Nephron progenitor cell (in vitro differentiated cells): ENCODE data around the gene DIP2C.

ENCODE experiments used
- DNase-seq: peaks from one replicate; pipeline ENCODE4 v3.0.0; 2021
- H3K27ac Mint-ChIP-seq: 2 replicates; pipeline ENCODE4 v1.8.0; 2021; ENCODE audit warnings: mild to moderate bottlenecking, moderate library complexity, mixed read lengths
- H3K27me3 Mint-ChIP-seq: 2 replicates; pipeline ENCODE4 v1.8.0; 2021; ENCODE audit warnings: mild to moderate bottlenecking, low read depth, mixed read lengths; ENCODE audit not compliant: poor library complexity
- H3K36me3 Mint-ChIP-seq: 2 replicates; pipeline ENCODE4 v1.8.0; 2021; ENCODE audit warnings: low read depth, mixed read lengths
- H3K4me1 Mint-ChIP-seq: 2 replicates; pipeline ENCODE4 v1.8.0; 2021; ENCODE audit warnings: mixed read lengths
- H3K4me3 Mint-ChIP-seq: 2 replicates; pipeline ENCODE4 v1.8.0; 2021; ENCODE audit warnings: mild to moderate bottlenecking, moderate library complexity, mixed read lengths
- H3K9me3 Mint-ChIP-seq: 2 replicates; pipeline ENCODE4 v1.8.0; 2021; ENCODE audit warnings: mild to moderate bottlenecking, moderate library complexity, mixed read lengths
- TF ChIP-seq, protein P1 (sequence below): fragments of 200-600 bp; sonication (generic); IDR thresholded peaks from 2 replicates; pipeline ENCODE4 v1.5.0; 2021; ENCODE audit warnings: antibody characterized with exemption

Gene DIP2C

DNA sequence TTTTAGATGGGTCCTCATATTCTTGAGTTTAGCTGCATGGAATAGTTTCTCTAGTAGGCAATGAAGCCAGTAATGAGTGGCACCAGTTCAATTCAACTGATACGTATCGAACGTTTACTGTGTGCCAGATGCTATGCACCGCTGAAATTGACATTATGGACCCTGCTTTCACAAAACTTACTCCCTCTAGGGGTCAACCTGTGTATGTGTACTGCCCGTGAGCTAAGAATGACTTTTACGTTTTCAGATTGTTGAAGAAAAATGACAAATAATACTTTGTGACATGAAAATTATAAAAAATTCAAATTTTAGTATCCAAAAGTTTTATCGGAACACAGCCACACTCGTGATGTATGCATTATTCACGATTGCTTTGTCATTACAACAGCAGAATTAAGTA lies 458.7 kb downstream of the DIP2C start:
- peaks cover 4% of the 10 kb centered on the region for H3K4me1 Mint-ChIP-seq

DNA sequence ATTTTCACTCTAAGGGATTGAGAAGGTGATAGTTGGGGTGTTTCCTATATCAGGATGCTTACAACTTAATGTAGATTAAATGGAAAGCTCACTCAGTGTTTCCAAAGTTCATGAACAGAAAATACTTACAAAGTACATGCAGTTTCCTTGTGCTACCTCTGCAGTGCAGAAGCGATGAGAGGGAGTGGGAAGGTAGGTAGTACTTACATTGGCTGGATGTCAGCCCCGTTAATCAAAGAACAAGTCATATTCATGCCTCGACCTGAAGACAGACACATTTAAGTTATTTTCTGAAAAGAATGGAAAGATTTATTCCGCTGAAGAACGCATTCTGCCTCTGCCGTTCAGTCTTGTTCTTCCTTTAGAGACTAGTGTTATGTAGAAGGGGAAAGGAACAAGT lies 461.1 kb downstream of the DIP2C start:
- no peak overlapping the region for H3K27ac Mint-ChIP-seq
- H3K36me3 Mint-ChIP-seq, result no peaks in the 10 kb centered on the region
- H3K9me3 Mint-ChIP-seq, result no peaks in the 10 kb centered on the region
- TF ChIP-seq, protein P1, sequence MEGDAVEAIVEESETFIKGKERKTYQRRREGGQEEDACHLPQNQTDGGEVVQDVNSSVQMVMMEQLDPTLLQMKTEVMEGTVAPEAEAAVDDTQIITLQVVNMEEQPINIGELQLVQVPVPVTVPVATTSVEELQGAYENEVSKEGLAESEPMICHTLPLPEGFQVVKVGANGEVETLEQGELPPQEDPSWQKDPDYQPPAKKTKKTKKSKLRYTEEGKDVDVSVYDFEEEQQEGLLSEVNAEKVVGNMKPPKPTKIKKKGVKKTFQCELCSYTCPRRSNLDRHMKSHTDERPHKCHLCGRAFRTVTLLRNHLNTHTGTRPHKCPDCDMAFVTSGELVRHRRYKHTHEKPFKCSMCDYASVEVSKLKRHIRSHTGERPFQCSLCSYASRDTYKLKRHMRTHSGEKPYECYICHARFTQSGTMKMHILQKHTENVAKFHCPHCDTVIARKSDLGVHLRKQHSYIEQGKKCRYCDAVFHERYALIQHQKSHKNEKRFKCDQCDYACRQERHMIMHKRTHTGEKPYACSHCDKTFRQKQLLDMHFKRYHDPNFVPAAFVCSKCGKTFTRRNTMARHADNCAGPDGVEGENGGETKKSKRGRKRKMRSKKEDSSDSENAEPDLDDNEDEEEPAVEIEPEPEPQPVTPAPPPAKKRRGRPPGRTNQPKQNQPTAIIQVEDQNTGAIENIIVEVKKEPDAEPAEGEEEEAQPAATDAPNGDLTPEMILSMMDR, result no peak
- no peaks in the 10 kb centered on the region for H3K4me1 Mint-ChIP-seq
- no peaks in the 10 kb centered on the region for H3K27me3 Mint-ChIP-seq
- no peak overlapping the region for H3K4me3 Mint-ChIP-seq
- DNase-seq, result no peak

More for the DNA sequence above, 458.7 kb downstream of the DIP2C start:
- Mint-ChIP-seq H3K27me3 (no peaks in the 10 kb centered on the region), H3K36me3 (no peaks in the 10 kb centered on the region), H3K4me3 (no peak overlapping the region), H3K9me3 (no peaks in the 10 kb centered on the region), H3K27ac (no peak overlapping the region)
- TF ChIP-seq, protein P1, result peak; percentile 42
- no peak for DNase-seq

DNA sequence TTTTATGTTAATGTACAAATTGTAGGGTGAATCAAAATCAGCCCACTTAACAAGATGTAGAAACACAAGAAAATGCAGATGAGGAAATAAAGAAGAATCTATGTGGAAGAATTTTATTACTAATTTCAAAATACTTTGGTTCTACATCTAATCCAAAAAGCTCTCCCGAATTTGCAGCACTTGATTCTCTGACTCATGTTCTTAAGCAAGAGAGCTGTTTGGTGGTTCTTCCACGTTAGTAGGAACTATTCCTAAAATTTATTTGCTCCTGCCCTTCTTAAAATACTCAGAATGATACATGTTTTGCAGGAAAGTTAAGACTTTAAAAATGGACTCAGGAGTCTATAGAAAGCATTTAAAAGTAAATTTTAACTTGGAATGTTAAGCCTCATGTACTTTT lies 462.5 kb downstream of the DIP2C start:
- Mint-ChIP-seq H3K4me1 (no peaks in the 10 kb centered on the region), H3K36me3 (no peaks in the 10 kb centered on the region), H3K27me3 (no peaks in the 10 kb centered on the region), H3K9me3 (no peaks in the 10 kb centered on the region), H3K4me3 (no peak overlapping the region), H3K27ac (no peak overlapping the region)
- TF ChIP-seq, protein P1, result no peak
- DNase-seq, result no peak

DNA sequence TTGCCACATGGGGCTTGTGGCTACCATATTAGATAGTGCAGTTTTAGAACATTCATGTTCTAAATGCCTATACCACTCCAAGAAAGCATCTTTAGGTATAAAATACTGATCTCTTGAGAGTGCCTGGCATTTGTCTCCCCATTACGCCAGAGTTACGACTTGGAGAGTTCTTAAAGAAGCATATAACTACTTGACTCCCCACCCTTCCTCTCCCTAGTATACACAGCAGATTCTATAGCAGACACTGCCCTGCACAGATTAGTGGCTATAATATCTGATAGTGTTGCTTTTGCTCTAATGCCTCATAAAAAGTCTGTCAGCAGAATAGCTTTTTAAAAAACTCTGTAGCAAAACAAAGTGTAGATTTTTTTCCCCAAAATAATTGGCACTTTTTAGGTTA lies 463.4 kb downstream of the DIP2C start:
- H3K27me3 Mint-ChIP-seq, result no peaks in the 10 kb centered on the region
- DNase-seq, result no peak
- TF ChIP-seq, protein P1, result no peak
- no peak overlapping the region for H3K27ac Mint-ChIP-seq
- no peaks in the 10 kb centered on the region for H3K4me1 Mint-ChIP-seq
- H3K9me3 Mint-ChIP-seq, result no peaks in the 10 kb centered on the region
- H3K4me3 Mint-ChIP-seq, result no peak overlapping the region
- peaks cover 3% of the 10 kb centered on the region for H3K36me3 Mint-ChIP-seq

DNA sequence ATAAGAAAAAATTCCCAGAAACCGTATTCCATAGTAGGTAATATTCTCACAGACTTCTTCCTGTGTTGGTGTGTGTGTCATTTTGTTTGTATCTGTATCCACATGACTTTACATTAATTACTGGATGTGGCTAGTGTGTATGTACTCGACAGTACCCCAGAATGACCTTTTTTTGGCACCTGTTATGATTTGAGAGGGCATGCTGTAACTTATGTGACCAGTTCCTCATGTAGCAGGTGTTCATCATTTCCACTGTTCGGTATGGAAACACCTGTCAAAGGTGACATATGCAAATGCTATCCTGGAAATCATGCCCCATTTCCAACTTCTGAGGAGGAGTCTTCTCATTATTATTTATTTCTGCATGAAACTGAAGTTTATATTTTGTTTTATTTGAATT lies 464.9 kb downstream of the DIP2C start:
- TF ChIP-seq, protein P1, result no peak
- no peak overlapping the region for H3K27ac Mint-ChIP-seq
- no peaks in the 10 kb centered on the region for H3K27me3 Mint-ChIP-seq
- no peak overlapping the region for H3K4me3 Mint-ChIP-seq
- H3K36me3 Mint-ChIP-seq, result peaks cover 3% of the 10 kb centered on the region
- no peaks in the 10 kb centered on the region for H3K9me3 Mint-ChIP-seq
- DNase-seq, result no peak
- no peaks in the 10 kb centered on the region for H3K4me1 Mint-ChIP-seq
